ENCODE results near the gene C12orf76. TPM values are rescaled to one million over a fixed set of nuclear protein-coding genes. Genes with fewer than 3 reads are reported as not detected.

The C12orf76 gene
- total RNA-seq, 1 experiment from 2014 or later, result 7.3 TPM

- H3K4me3 Mint-ChIP-seq (ENCODE audit: unreplicated experiment), result no peak overlapping the region
- H3K4me1 Mint-ChIP-seq (ENCODE audit: insufficient read depth, unreplicated experiment), result peaks cover 14% of the 10 kb centered on the region
- H3K27me3 Mint-ChIP-seq (ENCODE audit: insufficient read depth, unreplicated experiment), result no peaks in the 10 kb centered on the region
- no peaks in the 10 kb centered on the region for H3K9me3 Mint-ChIP-seq (ENCODE audit: unreplicated experiment)
- no peak for TF ChIP-seq CTCF (IDR thresholded peaks at IDR 0.05; ENCODE audit: unreplicated experiment)
- peaks cover 14% of the 10 kb centered on the region for H3K36me3 Mint-ChIP-seq (ENCODE audit: insufficient read depth, unreplicated experiment)
- H3K27ac Mint-ChIP-seq (ENCODE audit: low read depth, unreplicated experiment), result no peak overlapping the region
- ChIA-PET POLR2A (interaction anchor here (1.2 kb wide), 1 partner anchor 8 kb away, joined by 3 read pairs; no protein-coding TSS in a partner anchor), CTCF (no interaction called here)
- BruUV-seq (replicated peaks), result no TSS peak
- intact Hi-C loops (cut with micrococcal nuclease), result no loop called here
- DNase-seq (ENCODE audit: unreplicated experiment), result no peak
These were observed 40.4 kb downstream of the C12orf76 start for GRCh38 chr12:110007881-110008280.

- intact Hi-C loops (cut with micrococcal nuclease), result no loop called here
- CTCF ChIA-PET, result no interaction called here
- no peaks in the 10 kb centered on the region for H3K27me3 Mint-ChIP-seq (ENCODE audit: insufficient read depth, unreplicated experiment)
- POLR2A ChIA-PET, result no interaction called here
- TF ChIP-seq CTCF (IDR thresholded peaks at IDR 0.05; ENCODE audit: unreplicated experiment), result no peak
- H3K4me1 Mint-ChIP-seq (ENCODE audit: insufficient read depth, unreplicated experiment), result peaks cover 13% of the 10 kb centered on the region
- H3K9me3 Mint-ChIP-seq (ENCODE audit: unreplicated experiment), result no peaks in the 10 kb centered on the region
- BruUV-seq (replicated peaks), result no TSS peak
- no peak for DNase-seq (ENCODE audit: unreplicated experiment)
- peaks cover 6% of the 10 kb centered on the region for H3K36me3 Mint-ChIP-seq (ENCODE audit: insufficient read depth, unreplicated experiment)
- H3K27ac Mint-ChIP-seq (ENCODE audit: low read depth, unreplicated experiment), result no peak overlapping the region
- no peak overlapping the region for H3K4me3 Mint-ChIP-seq (ENCODE audit: unreplicated experiment)
These were observed 42.2 kb downstream of the C12orf76 start for GRCh38 chr12:110006115-110006514.

- ChIA-PET POLR2A (interaction anchor here (1.6 kb wide), 1 partner anchor 33 kb away, joined by 4 read pairs; no protein-coding TSS in a partner anchor), CTCF (interaction anchor here (0.6 to 1.0 kb wide), 2 partner anchors 18 to 406 kb away, joined by 3 to 6 read pairs; no protein-coding TSS in a partner anchor)
- Mint-ChIP-seq H3K4me1 (ENCODE audit: insufficient read depth, unreplicated experiment) (peaks cover 17% of the 10 kb centered on the region), H3K4me3 (ENCODE audit: unreplicated experiment) (no peak overlapping the region), H3K36me3 (ENCODE audit: insufficient read depth, unreplicated experiment) (peaks cover 6% of the 10 kb centered on the region), H3K27ac (ENCODE audit: low read depth, unreplicated experiment) (no peak overlapping the region), H3K9me3 (ENCODE audit: unreplicated experiment) (no peaks in the 10 kb centered on the region), H3K27me3 (ENCODE audit: insufficient read depth, unreplicated experiment) (no peaks in the 10 kb centered on the region)
- BruUV-seq (replicated peaks), result no TSS peak
- DNase-seq (ENCODE audit: unreplicated experiment), result no peak
- TF ChIP-seq CTCF (IDR thresholded peaks at IDR 0.05; ENCODE audit: unreplicated experiment), result no peak
- intact Hi-C loops (cut with micrococcal nuclease), result no loop called here
These were observed 42.9 kb downstream of the C12orf76 start for GRCh38 chr12:110005319-110005973.

- ChIA-PET CTCF (interaction anchor here (0.6 to 2.6 kb wide), 6 partner anchors 19 to 407 kb away, joined by 3 to 8 read pairs (median 3); no protein-coding TSS in a partner anchor), POLR2A (interaction anchor here (0.6 to 1.6 kb wide), 5 partner anchors 10 to 439 kb away, joined by 3 to 7 read pairs (median 4); no protein-coding TSS in a partner anchor)
- H3K27me3 Mint-ChIP-seq (ENCODE audit: insufficient read depth, unreplicated experiment), result no peaks in the 10 kb centered on the region
- TF ChIP-seq CTCF (IDR thresholded peaks at IDR 0.05; ENCODE audit: unreplicated experiment), result no peak
- H3K36me3 Mint-ChIP-seq (ENCODE audit: insufficient read depth, unreplicated experiment), result peaks cover 6% of the 10 kb centered on the region
- no peaks in the 10 kb centered on the region for H3K9me3 Mint-ChIP-seq (ENCODE audit: unreplicated experiment)
- no peak overlapping the region for H3K27ac Mint-ChIP-seq (ENCODE audit: low read depth, unreplicated experiment)
- intact Hi-C loops (cut with micrococcal nuclease), result loop anchor here (5.0 kb wide), 1 partner anchor 33 kb away; no protein-coding TSS in a partner anchor
- H3K4me3 Mint-ChIP-seq (ENCODE audit: unreplicated experiment), result no peak overlapping the region
- no TSS peak for BruUV-seq (replicated peaks)
- peaks cover 17% of the 10 kb centered on the region for H3K4me1 Mint-ChIP-seq (ENCODE audit: insufficient read depth, unreplicated experiment)
- DNase-seq (ENCODE audit: unreplicated experiment), result no peak
These were observed 43.7 kb downstream of the C12orf76 start for GRCh38 chr12:110004598-110004997.
